Stimulated activated CD4-positive, alpha-beta T cell treated with anti-CD3 and anti-CD28 coated beads, Interleukin-4, amount 100 ng/mL, for 4 hours (primary cell): Measurements from ENCODE around the gene KCNIP1.
A peak's percentile ranks its signal among the peaks of the same experiment; 100 is the strongest.

Experiments
- DNase-seq, 2 experiments: peaks; one replicate each; pipeline ENCODE4 v3.0.0-alpha.2; 2020

KCNIP1 gene

DNA sequence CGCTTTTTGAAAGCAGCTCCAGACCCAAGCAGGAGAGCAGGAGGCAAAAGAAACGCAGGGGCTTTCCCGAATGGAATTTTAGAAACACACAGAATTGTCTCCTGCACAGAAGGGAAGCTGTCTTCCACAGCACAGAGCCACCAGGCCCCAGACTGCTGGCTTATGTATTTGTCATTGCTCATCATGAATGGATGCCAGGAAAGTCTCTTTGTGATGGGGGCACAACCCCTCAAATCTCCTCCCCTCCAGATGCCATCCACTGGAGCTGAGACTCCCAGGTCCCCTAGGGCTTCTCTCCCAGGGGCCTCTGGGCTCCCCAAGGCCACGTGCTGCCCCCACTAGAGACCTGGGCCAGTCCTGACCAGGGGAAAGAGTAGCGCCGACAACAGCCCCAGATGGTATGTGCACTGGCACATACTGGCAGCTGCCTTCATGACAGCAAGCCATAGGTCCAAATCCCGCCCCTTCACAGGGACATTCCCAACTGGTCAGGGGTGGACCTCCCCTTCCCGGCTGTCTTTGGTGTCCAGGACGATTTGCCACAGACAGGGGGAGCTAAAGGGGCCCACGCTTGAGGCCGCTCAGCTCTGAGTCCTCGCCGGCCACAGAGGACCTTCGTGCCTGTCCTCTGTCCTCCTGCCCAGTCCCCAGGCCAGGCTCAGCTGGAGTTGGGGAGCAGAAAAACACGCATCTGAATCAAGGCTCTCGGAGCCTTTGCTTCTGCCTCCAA lies 127.8 kb downstream of the KCNIP1 start:
- DNase-seq, result no peak

GRCh38 chr5:170632266-170632984 lies 128.6 kb downstream of the KCNIP1 start:
- no peak for DNase-seq

- DNase-seq, result peak; percentile 34 to 54
Measured at GRCh38 chr5:170632985-170633234, 129.1 kb downstream of the KCNIP1 start.

- DNase-seq, result no peak
Measured at GRCh38 chr5:170633235-170634081, 129.6 kb downstream of the KCNIP1 start.

DNA sequence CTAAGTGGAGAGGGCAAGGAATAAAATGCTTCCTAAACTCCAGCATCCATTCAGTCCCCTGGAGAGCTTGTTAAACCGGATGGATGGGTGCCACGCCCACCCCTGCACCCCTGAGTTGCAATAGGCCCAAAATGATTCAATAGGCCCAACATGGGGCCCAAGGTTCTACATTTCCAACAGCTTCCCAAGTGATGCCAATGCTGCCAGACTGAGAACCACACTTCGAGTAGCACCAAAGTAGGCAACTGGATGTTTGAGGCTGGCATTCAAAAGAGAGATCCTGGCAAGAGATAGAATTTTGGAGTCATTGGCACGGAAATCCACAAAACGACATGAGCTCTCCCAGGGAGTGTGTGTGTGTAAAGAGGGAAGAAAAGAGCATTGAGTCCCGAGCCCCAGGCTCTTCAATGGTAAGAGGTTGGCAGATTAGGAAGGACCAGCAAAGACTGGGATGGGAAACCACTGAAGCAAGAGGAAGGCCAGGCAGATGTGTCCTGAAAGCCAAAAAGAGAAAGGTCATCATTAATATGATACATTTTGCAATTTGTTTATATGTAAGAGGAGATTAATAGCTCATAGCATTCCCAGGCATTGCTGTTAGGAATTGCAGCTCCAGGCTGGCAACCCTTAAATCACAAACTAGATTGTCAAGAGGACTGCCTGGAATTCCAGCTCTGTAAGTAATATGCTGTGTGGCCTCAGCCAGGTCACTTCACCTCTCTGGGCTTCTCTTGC lies 130.6 kb downstream of the KCNIP1 start:
- no peak for DNase-seq

DNA sequence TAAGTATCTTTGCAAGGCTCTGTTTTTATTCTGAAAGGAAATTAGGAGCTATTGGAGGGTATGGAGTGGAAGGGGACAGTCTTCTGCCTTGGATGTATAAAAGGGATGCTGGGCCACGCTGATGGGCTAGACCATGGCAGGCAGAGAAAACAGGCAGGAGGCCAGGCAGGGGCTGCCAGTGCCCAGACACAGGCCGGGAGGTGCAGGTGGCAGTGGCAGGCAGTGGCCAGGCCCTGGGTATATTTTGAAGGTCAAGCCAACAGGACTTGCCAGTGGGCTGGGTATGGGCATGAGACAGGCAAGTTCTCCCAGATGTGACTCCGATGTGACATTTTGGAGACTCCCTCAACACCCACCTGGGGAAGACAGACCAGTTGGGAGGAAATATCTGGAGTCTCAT lies 131.9 kb downstream of the KCNIP1 start:
- no peak for DNase-seq

DNA sequence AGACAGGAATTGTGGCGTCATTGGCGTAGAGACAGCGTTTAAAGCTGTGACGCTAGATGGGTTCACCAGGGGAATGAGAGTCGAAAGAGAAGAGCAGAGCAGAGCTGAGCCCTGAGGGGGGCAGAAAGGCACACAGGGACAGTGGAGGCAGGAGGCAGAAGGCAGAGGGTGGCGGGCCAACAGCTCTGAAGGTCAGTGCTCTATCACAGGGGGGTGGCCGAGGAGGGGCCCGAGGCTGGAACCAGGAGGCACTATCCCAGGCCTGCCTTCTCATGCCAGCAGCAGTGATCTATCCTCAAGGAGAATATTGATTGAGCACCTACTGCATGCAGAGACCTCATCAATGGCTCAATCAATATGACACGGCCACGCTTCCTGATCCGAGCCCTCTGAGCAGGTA lies 132.4 kb downstream of the KCNIP1 start:
- DNase-seq, result no peak

- DNase-seq, result no peak
Measured at GRCh38 chr5:170636801-170637477, 133.1 kb downstream of the KCNIP1 start.

- no peak for DNase-seq
Measured at GRCh38 chr5:170638051-170638450, 134.2 kb downstream of the KCNIP1 start.

DNA sequence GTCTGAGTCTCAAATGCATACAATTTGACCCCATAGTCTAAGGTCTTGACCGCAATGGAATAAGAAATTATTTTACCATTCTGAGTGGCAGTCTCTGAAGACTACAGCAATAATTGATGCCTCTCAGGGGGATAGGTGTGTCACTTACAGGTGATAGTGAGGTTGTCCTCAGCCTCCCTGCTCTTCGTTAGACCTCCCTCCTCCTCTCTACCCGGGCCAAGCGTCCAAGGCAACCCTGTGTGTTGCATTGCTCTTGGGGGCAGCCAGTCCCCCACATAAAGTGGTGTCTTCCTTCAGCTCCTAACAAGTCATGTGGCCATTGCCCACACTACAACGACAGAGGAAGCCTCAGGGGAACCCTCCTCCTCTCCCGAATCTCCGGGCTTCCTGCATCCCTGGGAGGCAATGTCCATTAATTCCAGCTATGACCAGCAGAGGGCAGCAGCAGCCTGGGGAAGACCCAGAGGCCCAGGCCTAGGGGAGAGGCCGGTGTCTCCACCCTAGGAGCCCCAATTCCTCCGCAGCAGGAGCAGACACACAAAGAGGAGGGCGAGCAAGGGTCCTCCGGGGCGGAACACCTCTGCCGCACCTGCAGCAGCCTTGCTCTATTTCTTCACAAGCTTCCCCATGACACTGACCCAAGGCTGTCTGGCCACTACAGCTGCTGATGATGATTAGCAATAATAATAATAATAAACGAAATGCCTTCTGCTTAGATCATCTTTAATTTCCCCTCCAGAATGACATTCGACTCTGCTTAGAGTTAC lies 134.8 kb downstream of the KCNIP1 start:
- DNase-seq, result peak; percentile 31 to 64

DNA sequence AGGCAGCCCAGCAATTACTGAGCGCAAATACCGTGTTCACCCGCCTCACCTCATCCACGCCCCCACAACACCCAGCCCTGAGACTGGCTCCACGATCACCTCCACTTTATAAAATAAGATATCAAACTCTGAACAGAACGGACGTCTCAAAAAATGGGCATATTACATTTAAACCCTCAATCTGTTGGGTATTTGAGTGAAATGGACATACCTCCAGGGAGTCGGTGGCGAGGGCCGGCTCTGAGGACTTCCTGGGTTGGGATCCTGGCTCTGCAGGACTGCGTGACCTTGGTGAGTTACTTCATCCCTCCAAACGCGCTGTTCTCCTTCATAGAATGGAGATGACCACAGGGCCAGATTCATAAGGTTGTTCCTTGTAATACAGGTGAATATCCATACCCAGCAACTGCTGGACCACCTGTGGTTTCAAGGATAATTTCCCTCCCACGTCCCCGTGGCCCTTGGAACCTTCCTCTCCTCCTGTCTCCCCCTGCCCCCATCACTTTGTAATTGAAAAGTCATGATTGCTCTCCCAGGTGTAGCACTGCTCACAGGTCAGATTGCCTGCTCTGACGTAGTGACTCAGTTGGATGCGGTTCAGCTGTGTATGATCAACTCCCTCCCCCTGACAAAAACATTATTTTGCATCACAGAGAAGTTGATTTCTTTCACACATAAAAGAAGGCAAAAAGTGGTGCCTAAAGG lies 135.6 kb downstream of the KCNIP1 start:
- no peak for DNase-seq

DNA sequence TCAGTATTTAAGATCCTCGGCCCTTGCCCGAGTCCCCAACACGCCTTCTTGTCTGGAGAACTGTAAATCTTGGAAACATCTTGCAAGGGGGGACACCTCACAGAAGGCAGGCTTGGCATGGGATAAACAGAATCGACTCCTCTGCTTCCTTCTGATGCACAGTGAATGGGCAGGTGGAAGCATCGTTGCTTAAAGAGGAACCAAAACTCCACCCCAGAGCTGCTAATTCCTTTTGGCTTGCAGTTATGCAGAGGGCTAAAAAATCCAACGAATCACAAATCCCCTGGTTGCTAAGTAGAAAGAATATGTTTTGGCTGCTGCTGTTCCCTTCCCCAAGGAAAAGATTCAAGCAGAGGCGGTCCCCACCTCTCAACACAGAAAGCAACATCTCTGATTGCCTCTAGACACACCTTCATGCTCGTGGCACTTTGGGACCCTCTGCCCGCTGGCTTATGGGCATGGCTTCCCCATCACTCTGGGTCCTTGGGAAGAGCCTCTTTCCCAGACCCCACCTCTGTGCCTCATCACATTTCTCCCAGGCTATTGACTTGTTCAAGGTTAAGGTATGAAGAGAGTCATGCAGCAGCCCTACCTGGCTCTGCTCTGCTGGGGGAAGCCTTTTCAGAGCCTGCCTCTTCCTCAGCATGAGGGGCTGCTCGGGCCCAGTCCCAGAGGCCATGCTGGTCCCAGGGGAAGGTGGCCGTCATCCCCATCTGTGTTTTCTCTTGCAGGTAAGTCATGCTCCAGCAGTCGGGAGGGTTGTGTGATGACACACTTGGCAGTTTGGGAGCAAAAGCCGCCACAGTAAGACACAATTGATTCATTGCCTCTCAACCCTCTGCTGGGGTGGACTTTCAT lies 137.1 kb downstream of the KCNIP1 start:
- DNase-seq, result no peak

DNA sequence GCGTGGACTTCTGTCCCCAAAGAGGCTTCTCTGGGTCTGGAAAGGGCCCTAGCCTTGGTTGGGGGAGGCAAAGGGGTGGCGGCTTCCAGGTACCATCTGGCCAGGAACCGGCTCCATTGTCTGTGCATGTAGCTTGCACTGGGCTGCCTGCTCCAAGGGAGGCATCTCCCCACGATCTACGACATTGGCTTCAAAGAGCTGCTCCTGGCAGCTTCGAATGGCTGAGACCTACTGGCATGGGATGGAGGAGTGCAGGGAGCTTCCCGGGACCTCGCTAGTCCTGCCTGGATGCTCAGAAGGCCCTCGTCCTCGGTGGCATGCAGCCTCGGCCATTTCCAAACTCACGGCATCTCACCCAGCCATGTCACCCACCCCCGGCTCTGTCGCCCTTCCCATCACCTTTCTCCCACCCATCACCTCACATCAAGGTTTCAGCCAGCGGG lies 137.8 kb downstream of the KCNIP1 start:
- DNase-seq, result no peak

GRCh38 chr5:170642066-170642735 lies 138.4 kb downstream of the KCNIP1 start:
- no peak for DNase-seq

DNA sequence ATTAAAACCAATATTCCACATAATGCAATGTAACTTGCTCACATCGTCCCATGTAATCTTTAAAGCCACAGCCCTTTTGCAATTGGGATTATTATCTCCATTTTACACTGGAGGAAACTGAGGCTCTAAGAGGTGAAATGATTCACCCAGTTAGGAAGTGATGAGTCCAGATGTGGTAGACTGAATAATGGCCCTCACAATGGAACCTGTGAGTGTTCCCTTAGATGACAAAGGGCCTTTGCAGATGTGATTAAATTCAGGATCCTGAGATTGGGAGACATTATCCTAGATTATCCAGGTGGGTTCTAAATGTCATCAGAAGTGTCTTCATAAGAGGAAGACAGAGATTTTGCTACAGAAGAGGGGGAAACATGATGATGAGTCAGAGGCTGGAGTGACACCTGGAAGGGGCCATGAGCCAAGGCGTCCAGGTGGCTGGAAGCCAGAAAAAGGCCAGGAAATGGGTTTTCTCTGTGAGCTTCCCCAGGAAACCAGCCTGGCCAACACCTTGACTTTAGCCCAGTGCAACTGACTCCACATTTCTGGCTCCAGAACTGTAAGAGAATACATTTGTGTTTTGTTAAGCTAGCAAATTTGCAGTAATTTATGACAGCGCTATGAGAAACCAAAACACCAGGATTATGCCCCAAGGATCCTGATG lies 139.1 kb downstream of the KCNIP1 start:
- DNase-seq, result no peak

DNA sequence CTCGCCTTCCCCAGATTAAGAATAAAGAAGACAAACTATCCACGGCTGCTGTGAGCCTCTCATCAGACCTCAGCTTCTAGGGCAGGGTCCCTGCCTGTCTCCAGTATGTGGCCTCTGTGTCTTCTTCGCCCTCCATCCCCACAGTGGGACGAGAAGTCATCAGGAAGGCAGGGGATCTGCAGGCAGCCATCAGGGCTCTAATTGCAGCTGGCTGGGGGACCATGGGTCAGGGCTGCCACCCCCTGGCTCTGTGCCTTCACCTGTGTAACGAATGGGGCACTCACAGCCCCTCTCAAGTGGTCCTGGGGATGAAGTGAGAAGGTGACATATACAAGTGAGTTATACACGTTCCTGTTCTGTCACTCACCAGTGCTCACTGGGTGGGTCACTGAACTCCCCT lies 139.8 kb downstream of the KCNIP1 start:
- no peak for DNase-seq

DNA sequence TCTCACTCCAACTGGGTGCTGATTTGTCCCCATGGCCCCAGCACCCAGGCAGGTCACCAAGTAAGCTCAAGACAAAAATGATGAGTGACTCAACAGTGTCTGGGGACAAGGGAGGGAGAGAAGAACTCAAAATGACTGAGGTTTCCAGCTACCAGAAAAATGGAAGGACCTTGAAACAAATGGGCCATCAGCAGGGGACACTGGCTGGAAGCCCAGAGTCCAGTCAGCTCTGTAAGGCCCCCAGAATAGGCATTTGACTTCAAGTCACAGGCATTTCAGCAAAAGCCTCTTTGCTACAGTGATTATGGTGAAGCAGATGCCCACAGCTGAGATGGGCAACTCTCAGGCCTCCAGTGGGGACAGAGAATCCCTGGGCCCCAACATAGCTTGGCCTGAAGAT lies 140.7 kb downstream of the KCNIP1 start:
- DNase-seq, result no peak

DNA sequence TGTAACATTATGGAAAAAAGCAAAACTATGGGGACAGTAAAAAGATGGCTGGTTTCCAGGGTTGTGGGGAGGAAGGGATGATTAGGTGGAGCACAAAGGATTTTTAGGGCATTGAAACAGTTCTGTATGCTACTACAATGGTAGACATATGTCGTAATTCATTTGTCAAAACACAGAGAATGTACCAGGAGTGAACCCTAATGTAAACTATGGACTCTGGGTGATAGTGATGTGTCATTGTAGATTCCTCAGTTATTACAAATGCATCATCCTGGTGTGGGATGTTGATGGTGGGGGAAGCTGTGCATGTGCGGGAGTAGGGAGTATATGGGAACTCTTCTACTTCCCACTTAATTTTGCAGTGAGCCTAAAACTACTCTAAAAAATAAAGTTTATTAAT lies 144.7 kb downstream of the KCNIP1 start:
- no peak for DNase-seq

- no peak for DNase-seq
Measured at GRCh38 chr5:170650850-170651249, 147.0 kb downstream of the KCNIP1 start.
